ENCODE measurements around the gene SAMD3.

DNA sequence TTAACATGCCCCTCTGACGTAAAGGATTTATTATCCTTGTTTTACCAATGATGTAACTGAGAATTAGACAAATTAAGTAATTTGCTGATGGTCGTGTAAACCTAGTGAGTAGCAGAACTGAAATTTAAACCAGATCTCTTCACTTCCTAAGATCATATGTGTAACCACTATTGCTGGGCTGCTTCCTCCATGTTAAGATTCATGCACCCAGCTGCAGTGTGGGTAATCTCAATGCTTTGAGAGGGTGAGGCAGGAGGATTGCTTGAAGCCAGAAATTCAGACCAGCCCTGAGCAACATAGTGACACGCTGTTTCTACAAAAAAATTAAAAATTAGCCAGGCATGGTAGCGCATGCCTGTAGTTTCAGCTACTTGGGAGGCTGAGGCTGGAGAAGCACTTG lies 106.5 kb downstream of the SAMD3 start:
- TF ChIP-seq POLR2A (IDR thresholded peaks at IDR 0.05) (no peak), EP300 (IDR thresholded peaks at IDR 0.05; ENCODE audit: low read depth) (no peak), POLR2AphosphoS5 (IDR thresholded peaks at IDR 0.05) (no peak)
- TF ChIP-seq, protein P1, sequence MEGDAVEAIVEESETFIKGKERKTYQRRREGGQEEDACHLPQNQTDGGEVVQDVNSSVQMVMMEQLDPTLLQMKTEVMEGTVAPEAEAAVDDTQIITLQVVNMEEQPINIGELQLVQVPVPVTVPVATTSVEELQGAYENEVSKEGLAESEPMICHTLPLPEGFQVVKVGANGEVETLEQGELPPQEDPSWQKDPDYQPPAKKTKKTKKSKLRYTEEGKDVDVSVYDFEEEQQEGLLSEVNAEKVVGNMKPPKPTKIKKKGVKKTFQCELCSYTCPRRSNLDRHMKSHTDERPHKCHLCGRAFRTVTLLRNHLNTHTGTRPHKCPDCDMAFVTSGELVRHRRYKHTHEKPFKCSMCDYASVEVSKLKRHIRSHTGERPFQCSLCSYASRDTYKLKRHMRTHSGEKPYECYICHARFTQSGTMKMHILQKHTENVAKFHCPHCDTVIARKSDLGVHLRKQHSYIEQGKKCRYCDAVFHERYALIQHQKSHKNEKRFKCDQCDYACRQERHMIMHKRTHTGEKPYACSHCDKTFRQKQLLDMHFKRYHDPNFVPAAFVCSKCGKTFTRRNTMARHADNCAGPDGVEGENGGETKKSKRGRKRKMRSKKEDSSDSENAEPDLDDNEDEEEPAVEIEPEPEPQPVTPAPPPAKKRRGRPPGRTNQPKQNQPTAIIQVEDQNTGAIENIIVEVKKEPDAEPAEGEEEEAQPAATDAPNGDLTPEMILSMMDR (IDR thresholded peaks at IDR 0.05), result no peak

All from transverse colon (tissue), 4 donors.